ENCODE results near the gene STEAP3.

Gene STEAP3

GRCh38 chr2:119286661-119287060 lies 63.0 kb downstream of the STEAP3 start:
- no peaks in the 10 kb centered on the region for H3K36me3 ChIP-seq (replicated peaks; ENCODE audit: low read depth, low read length)

GRCh38 chr2:119288576-119288975 lies 64.9 kb downstream of the STEAP3 start:
- H3K4me2 ChIP-seq (ENCODE audit: low read length), result no peak overlapping the region
- no peak overlapping the region for H3K4me3 ChIP-seq (ENCODE audit: low read length)
- H3K27ac ChIP-seq (ENCODE audit: low read length), result no peak overlapping the region
- peaks cover 11% of the 10 kb centered on the region for H3K27me3 ChIP-seq (ENCODE audit: low read depth, low read length)
- H2AFZ ChIP-seq (ENCODE audit: low read depth, low read length), result no peak overlapping the region
- no peaks in the 10 kb centered on the region for H3K36me3 ChIP-seq (replicated peaks; ENCODE audit: low read depth, low read length)
- no peaks in the 10 kb centered on the region for H3K9me3 ChIP-seq (ENCODE audit: insufficient read depth, low read length)
- TF ChIP-seq, protein P1, sequence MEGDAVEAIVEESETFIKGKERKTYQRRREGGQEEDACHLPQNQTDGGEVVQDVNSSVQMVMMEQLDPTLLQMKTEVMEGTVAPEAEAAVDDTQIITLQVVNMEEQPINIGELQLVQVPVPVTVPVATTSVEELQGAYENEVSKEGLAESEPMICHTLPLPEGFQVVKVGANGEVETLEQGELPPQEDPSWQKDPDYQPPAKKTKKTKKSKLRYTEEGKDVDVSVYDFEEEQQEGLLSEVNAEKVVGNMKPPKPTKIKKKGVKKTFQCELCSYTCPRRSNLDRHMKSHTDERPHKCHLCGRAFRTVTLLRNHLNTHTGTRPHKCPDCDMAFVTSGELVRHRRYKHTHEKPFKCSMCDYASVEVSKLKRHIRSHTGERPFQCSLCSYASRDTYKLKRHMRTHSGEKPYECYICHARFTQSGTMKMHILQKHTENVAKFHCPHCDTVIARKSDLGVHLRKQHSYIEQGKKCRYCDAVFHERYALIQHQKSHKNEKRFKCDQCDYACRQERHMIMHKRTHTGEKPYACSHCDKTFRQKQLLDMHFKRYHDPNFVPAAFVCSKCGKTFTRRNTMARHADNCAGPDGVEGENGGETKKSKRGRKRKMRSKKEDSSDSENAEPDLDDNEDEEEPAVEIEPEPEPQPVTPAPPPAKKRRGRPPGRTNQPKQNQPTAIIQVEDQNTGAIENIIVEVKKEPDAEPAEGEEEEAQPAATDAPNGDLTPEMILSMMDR (IDR thresholded peaks at IDR 0.05; ENCODE audit: low read depth, low read length), result no peak
- TF ChIP-seq EZH2phosphoT487 (IDR thresholded peaks at IDR 0.05; ENCODE audit: low read depth), result no peak
- H3K79me2 ChIP-seq (ENCODE audit: low read length), result no peaks in the 10 kb centered on the region
- no peaks in the 10 kb centered on the region for H4K20me1 ChIP-seq (ENCODE audit: insufficient read depth, low read length)
- no peak overlapping the region for H3K9ac ChIP-seq (ENCODE audit: low read length)
- H3K4me1 ChIP-seq (ENCODE audit: low read length), result peaks cover 10% of the 10 kb centered on the region

More at GRCh38 chr2:119286661-119287060, 63.0 kb downstream of the STEAP3 start:
- no peak for TF ChIP-seq EZH2phosphoT487 (IDR thresholded peaks at IDR 0.05; ENCODE audit: low read depth)
- TF ChIP-seq, protein P1 (IDR thresholded peaks at IDR 0.05; ENCODE audit: low read depth, low read length), result no peak
- Histone ChIP-seq H3K9me3 (ENCODE audit: insufficient read depth, low read length) (no peaks in the 10 kb centered on the region), H3K27ac (ENCODE audit: low read length) (no peak overlapping the region), H3K4me1 (ENCODE audit: low read length) (peaks cover 3% of the 10 kb centered on the region; the same call in 1 of the 2 replicates), H3K4me3 (ENCODE audit: low read length) (no peak overlapping the region), H3K79me2 (ENCODE audit: low read length) (no peaks in the 10 kb centered on the region), H2AFZ (ENCODE audit: low read depth, low read length) (no peak overlapping the region), H3K9ac (ENCODE audit: low read length) (no peak overlapping the region), H3K4me2 (ENCODE audit: low read length) (no peak overlapping the region), H3K27me3 (ENCODE audit: low read depth, low read length) (peaks cover 5% of the 10 kb centered on the region), H4K20me1 (ENCODE audit: insufficient read depth, low read length) (no peaks in the 10 kb centered on the region)

DNA sequence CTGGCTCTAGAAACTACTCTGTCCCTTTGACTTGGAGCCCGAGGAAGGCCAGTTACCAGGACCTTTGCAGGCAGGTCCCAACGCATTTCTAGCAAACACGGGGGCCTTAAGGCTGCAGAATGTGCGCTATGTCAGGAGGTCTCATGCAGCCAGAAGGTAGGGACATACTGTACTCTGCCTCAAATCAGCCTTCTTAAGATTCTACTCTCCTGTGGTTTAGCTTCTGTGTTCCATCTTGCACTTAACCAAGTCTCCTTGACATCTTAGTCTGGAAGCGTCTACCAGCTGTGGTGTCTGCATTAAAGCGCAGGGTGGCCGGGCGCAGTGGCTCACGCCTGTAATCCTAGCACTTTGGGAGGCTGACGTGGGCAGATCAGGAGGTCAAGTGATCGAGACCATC lies 65.5 kb downstream of the STEAP3 start:
- Histone ChIP-seq H3K27ac (ENCODE audit: low read length) (no peak overlapping the region), H4K20me1 (ENCODE audit: insufficient read depth, low read length) (no peaks in the 10 kb centered on the region), H3K9me3 (ENCODE audit: insufficient read depth, low read length) (no peaks in the 10 kb centered on the region), H3K9ac (ENCODE audit: low read length) (no peak overlapping the region), H3K4me3 (ENCODE audit: low read length) (no peak overlapping the region), H2AFZ (ENCODE audit: low read depth, low read length) (no peak overlapping the region), H3K36me3 (replicated peaks; ENCODE audit: low read depth, low read length) (no peaks in the 10 kb centered on the region), H3K4me2 (ENCODE audit: low read length) (no peak overlapping the region), H3K4me1 (ENCODE audit: low read length) (peaks cover 10% of the 10 kb centered on the region), H3K27me3 (ENCODE audit: low read depth, low read length) (peaks cover 11% of the 10 kb centered on the region), H3K79me2 (ENCODE audit: low read length) (no peaks in the 10 kb centered on the region)
- TF ChIP-seq EZH2phosphoT487 (IDR thresholded peaks at IDR 0.05; ENCODE audit: low read depth), result no peak
- TF ChIP-seq, protein P1 (IDR thresholded peaks at IDR 0.05; ENCODE audit: low read depth, low read length), result no peak

DNA sequence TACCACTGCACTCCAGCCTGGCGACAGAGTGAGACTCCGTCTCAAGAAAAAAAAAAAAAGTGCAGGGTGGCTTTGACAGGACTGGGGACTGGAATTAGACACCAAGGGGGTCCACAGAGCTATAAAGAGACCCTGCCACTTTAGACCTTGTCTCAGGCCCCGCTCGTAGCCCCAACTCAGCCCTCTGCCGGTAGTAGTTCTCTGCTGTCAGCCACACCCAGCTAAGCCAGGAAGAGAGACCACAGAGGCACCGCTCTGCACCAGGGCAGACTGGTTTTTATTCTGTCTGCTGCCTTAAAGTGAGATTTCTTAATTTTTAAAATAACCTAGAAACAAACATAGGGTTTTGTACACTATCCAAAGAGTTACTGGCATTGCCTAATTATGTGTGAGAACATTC lies 66.0 kb downstream of the STEAP3 start:
- Histone ChIP-seq H3K36me3 (replicated peaks; ENCODE audit: low read depth, low read length) (no peaks in the 10 kb centered on the region), H2AFZ (ENCODE audit: low read depth, low read length) (no peak overlapping the region), H3K4me2 (ENCODE audit: low read length) (no peak overlapping the region), H3K9me3 (ENCODE audit: insufficient read depth, low read length) (no peaks in the 10 kb centered on the region), H3K79me2 (ENCODE audit: low read length) (no peaks in the 10 kb centered on the region), H3K9ac (ENCODE audit: low read length) (no peak overlapping the region), H4K20me1 (ENCODE audit: insufficient read depth, low read length) (no peaks in the 10 kb centered on the region), H3K4me3 (ENCODE audit: low read length) (no peak overlapping the region), H3K27ac (ENCODE audit: low read length) (no peak overlapping the region), H3K27me3 (ENCODE audit: low read depth, low read length) (peaks cover 11% of the 10 kb centered on the region), H3K4me1 (ENCODE audit: low read length) (peaks cover 10% of the 10 kb centered on the region)
- TF ChIP-seq, protein P1 (IDR thresholded peaks at IDR 0.05; ENCODE audit: low read depth, low read length), result no peak
- TF ChIP-seq EZH2phosphoT487 (IDR thresholded peaks at IDR 0.05; ENCODE audit: low read depth), result no peak
